Esophagus squamous epithelium (tissue), 4 donors: ENCODE results near the gene CRYBA4.

ENCODE experiments used
- CTCF ChIP-seq, 6 experiments: fragments of 450-650 bp in 4 of 6; fragments of 200-600 bp in 2 of 6; sonication (generic) in 2 of 6; IDR thresholded peaks; one replicate each; pipeline ENCODE4 v1.5.1; 2016 to 2019; ENCODE audit warnings: antibody characterized with exemption in 6 of 6, mild to moderate bottlenecking in 4 of 6, moderate library complexity in 4 of 6
- POLR2A ChIP-seq, 4 donors: fragments of 450-650 bp; IDR thresholded peaks; one replicate each; pipeline ENCODE4 v1.6.1; 2017; ENCODE audit warnings: antibody characterized with exemption in 4 of 4, mild to moderate bottlenecking in 4 of 4, moderate library complexity in 3 of 4

- TF ChIP-seq CTCF (IDR thresholded peaks at IDR 0.05) (no peak), POLR2A (IDR thresholded peaks at IDR 0.05) (no peak)
Measured at GRCh38 chr22:26593763-26594162, 28.0 kb upstream of the CRYBA4 start.
